RWPE2 (cell line): ENCODE measurements around the gene EPB41L2.
A peak's percentile ranks its signal among the peaks of the same experiment; 100 is the strongest.

ENCODE experiments used
- ATAC-seq: fragments of 200-7000 bp; cut with Tn5 transposase; 3 replicates; pipeline ENCODE4 v1.9.1; 2021; ENCODE audit warnings: low read depth
- DNase-seq: peaks from one replicate; pipeline ENCODE4 v3.0.0-alpha.2; 2020; ENCODE audit warnings: low spot score
- H3K27ac ChIP-seq: fragments of 450-650 bp; 2 replicates; pipeline ENCODE4 v1.5.1; 2017; ENCODE audit warnings: mild to moderate bottlenecking; ENCODE audit not compliant: poor library complexity, severe bottlenecking
- H3K27me3 ChIP-seq: fragments of 250-450 bp; sonication (Bioruptor Pico); 2 replicates; pipeline ENCODE4 v1.5.1; 2021; ENCODE audit warnings: mild to moderate bottlenecking, moderate library complexity; ENCODE audit not compliant: insufficient read depth, poor library complexity, severe bottlenecking
- H3K36me3 ChIP-seq: fragments of 250-450 bp; sonication (Bioruptor Pico); 2 replicates; pipeline ENCODE4 v1.5.1; 2020; ENCODE audit warnings: low read depth, mild to moderate bottlenecking, moderate library complexity
- H3K4me1 ChIP-seq: fragments of 250-450 bp; sonication (Bioruptor Pico); 2 replicates; pipeline ENCODE4 v1.5.1; 2021; ENCODE audit warnings: mild to moderate bottlenecking, moderate library complexity; ENCODE audit not compliant: insufficient read depth, poor library complexity, severe bottlenecking
- H3K4me3 ChIP-seq: fragments of 250-450 bp; sonication (Bioruptor Pico); 2 replicates; pipeline ENCODE4 v1.5.1; 2021; ENCODE audit warnings: mild to moderate bottlenecking, moderate library complexity; ENCODE audit not compliant: severe bottlenecking
- H3K9me3 ChIP-seq: fragments of 250-450 bp; sonication (Bioruptor Pico); 2 replicates; pipeline ENCODE4 v1.5.1; 2021; ENCODE audit warnings: mild to moderate bottlenecking, moderate library complexity; ENCODE audit not compliant: severe bottlenecking
- TF ChIP-seq, protein P1 (sequence below): fragments of 450-650 bp; IDR thresholded peaks from one replicate; pipeline ENCODE4 v1.5.1; 2017; ENCODE audit warnings: mild to moderate bottlenecking, moderate library complexity; ENCODE audit not compliant: poor library complexity, severe bottlenecking

Gene EPB41L2

GRCh38 chr6:130847001-130847910 is 215.8 kb downstream of the EPB41L2 start:
- no peak for DNase-seq
- Histone ChIP-seq H3K27me3 (no peaks in the 10 kb centered on the region), H3K4me1 (no peaks in the 10 kb centered on the region)

DNA sequence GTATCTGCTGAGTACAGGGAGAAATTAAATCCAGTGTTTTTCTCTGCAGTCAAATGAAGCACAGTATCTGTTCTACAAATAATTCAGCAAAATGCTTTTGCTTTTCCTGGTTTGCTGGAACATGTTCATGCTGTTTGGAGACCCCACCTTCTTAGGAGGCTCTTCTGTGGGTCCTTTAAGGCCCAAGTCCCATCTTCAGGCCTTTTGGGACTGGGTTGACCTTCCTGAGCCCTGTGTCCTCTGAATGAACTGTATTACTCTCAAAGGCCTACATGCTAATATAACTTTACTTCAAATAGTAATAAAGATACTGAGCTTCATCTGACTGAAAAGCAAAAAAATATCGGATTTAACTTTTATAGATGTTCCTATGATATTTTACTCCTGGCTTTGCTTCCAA is 216.5 kb downstream of the EPB41L2 start:
- Histone ChIP-seq H3K9me3 (no peaks in the 10 kb centered on the region), H3K27ac (no peak overlapping the region), H3K4me1 (no peaks in the 10 kb centered on the region), H3K27me3 (no peaks in the 10 kb centered on the region), H3K36me3 (no peaks in the 10 kb centered on the region), H3K4me3 (no peak overlapping the region)
- TF ChIP-seq, protein P1, sequence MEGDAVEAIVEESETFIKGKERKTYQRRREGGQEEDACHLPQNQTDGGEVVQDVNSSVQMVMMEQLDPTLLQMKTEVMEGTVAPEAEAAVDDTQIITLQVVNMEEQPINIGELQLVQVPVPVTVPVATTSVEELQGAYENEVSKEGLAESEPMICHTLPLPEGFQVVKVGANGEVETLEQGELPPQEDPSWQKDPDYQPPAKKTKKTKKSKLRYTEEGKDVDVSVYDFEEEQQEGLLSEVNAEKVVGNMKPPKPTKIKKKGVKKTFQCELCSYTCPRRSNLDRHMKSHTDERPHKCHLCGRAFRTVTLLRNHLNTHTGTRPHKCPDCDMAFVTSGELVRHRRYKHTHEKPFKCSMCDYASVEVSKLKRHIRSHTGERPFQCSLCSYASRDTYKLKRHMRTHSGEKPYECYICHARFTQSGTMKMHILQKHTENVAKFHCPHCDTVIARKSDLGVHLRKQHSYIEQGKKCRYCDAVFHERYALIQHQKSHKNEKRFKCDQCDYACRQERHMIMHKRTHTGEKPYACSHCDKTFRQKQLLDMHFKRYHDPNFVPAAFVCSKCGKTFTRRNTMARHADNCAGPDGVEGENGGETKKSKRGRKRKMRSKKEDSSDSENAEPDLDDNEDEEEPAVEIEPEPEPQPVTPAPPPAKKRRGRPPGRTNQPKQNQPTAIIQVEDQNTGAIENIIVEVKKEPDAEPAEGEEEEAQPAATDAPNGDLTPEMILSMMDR, result no peak
- no peak for ATAC-seq
- no peak for DNase-seq

More at GRCh38 chr6:130847001-130847910, 215.8 kb downstream of the EPB41L2 start:
- TF ChIP-seq, protein P1, result no peak
- H3K4me3 ChIP-seq, result no peak overlapping the region
- ATAC-seq, result no peak
- H3K9me3 ChIP-seq, result no peaks in the 10 kb centered on the region
- H3K36me3 ChIP-seq, result no peaks in the 10 kb centered on the region
- H3K27ac ChIP-seq, result no peak overlapping the region

DNA sequence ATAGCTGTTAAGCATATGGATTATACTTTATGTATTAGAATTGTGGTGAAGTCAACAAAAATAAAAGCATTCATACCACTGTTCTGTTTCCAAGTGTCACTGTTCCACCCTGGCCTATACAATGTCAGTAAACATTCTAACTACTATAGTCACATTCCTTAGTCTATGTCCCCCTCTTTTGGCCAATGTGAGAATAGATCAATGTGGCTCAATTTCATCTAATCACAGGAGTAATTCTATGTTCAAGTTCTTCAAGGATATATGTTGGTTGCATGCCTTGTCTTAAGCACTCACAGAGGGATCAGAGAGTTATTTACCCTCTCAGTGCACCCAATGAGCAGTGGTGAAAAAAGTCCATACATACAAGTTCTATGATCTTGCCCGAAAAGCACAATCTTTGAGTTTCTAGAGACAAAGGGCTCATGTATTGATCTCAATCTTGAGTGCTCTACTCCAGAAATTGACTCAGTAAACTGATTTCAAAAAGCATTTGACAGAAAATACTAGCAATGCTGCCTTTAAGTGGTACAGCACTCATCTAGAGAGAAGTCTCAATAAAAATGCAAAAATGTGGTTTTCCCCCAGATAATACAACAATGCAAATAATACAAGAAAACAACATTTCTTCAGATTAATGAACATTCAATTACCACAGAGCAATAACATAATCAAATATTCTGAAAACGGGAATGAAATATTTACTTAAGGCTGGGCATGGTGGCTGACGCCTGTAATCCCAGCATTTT is 219.3 kb downstream of the EPB41L2 start:
- Histone ChIP-seq H3K27me3 (no peaks in the 10 kb centered on the region), H3K27ac (no peak overlapping the region), H3K36me3 (no peaks in the 10 kb centered on the region; the same call in 1 of the 2 replicates), H3K9me3 (no peaks in the 10 kb centered on the region), H3K4me1 (no peaks in the 10 kb centered on the region), H3K4me3 (no peak overlapping the region)
- TF ChIP-seq, protein P1, result peak; percentile 54
- peak; percentile 61; the same call in 2 of the 3 replicates for ATAC-seq
- DNase-seq, result no peak

- H3K4me3 ChIP-seq, result no peak overlapping the region
- no peaks in the 10 kb centered on the region; the same call in 1 of the 2 replicates for H3K36me3 ChIP-seq
- H3K9me3 ChIP-seq, result no peaks in the 10 kb centered on the region
- no peaks in the 10 kb centered on the region for H3K4me1 ChIP-seq
- TF ChIP-seq, protein P1, result no peak
- no peak for ATAC-seq
- no peaks in the 10 kb centered on the region for H3K27me3 ChIP-seq
- H3K27ac ChIP-seq, result no peak overlapping the region
- DNase-seq, result no peak
These were observed 221.8 kb downstream of the EPB41L2 start for GRCh38 chr6:130841128-130841728.
